Renal cortex interstitium (tissue), 11 donors: ENCODE results near the gene NKX1-1. TPM values are rescaled to one million over a fixed set of nuclear protein-coding genes. Genes with fewer than 3 reads are reported as not detected.

Experiments
- DNase-seq, 11 donors: peaks; one replicate each; pipeline ENCODE4 v3.0.0-alpha.2; 2013; ENCODE audit warnings: low read depth in 9 of 11, low spot score in 4 of 11; ENCODE audit errors: extremely low read depth in 1 of 11
- polyA plus RNA-seq, 3 donors: library from polyadenylated mRNA; unstranded; fragments of 120-200 nt; gene quantifications; one replicate each; pipeline ENCODE4 v1.2.1, GENCODE V29; 2013; ENCODE audit not compliant: insufficient read length in 3 of 3

NKX1-1 gene
- polyA plus RNA-seq, 3 donors, result not detected

- no peak for DNase-seq
Observed at GRCh38 chr4:1418494-1419285, 12.4 kb upstream of the NKX1-1 start.

GRCh38 chr4:1417522-1418390 lies 11.5 kb upstream of the NKX1-1 start:
- no peak for DNase-seq

GRCh38 chr4:1416948-1417260 lies 10.7 kb upstream of the NKX1-1 start:
- DNase-seq, result no peak

GRCh38 chr4:1416051-1416947 lies 10.1 kb upstream of the NKX1-1 start:
- no peak for DNase-seq

GRCh38 chr4:1415681-1415981 lies 9.4 kb upstream of the NKX1-1 start:
- no peak for DNase-seq

- no peak for DNase-seq
Observed at GRCh38 chr4:1414831-1415680, 8.8 kb upstream of the NKX1-1 start.

- DNase-seq, result no peak
Observed at GRCh38 chr4:1413687-1414479, 7.6 kb upstream of the NKX1-1 start.

GRCh38 chr4:1413204-1413663 lies 7.0 kb upstream of the NKX1-1 start:
- no peak for DNase-seq

- DNase-seq, result no peak
Observed at GRCh38 chr4:1412376-1413203, 6.3 kb upstream of the NKX1-1 start.

- DNase-seq, result no peak
Observed at GRCh38 chr4:1411436-1412375, 5.5 kb upstream of the NKX1-1 start.

GRCh38 chr4:1410491-1411325 lies 4.5 kb upstream of the NKX1-1 start:
- peak; percentile 44 to 86 (median 77) for DNase-seq

GRCh38 chr4:1409491-1410425 lies 3.5 kb upstream of the NKX1-1 start:
- no peak for DNase-seq

- no peak for DNase-seq
Observed at GRCh38 chr4:1409079-1409478, 2.8 kb upstream of the NKX1-1 start.

- no peak for DNase-seq
Observed at GRCh38 chr4:1408418-1408817, 2.2 kb upstream of the NKX1-1 start.
